IPS DF 19.7 (cell line): ENCODE data around the gene SUFU.
"Not testable (repeated sequence)": the region's sequence is repeated elsewhere in the genome, so short reads cannot be mapped to it uniquely, and the experiment has no call there.

Experiments used
- DNase-seq: peaks from one replicate; pipeline ENCODE4 v3.0.0-alpha.2; 2013; ENCODE audit warnings: low read depth, low spot score

The SUFU gene

DNA sequence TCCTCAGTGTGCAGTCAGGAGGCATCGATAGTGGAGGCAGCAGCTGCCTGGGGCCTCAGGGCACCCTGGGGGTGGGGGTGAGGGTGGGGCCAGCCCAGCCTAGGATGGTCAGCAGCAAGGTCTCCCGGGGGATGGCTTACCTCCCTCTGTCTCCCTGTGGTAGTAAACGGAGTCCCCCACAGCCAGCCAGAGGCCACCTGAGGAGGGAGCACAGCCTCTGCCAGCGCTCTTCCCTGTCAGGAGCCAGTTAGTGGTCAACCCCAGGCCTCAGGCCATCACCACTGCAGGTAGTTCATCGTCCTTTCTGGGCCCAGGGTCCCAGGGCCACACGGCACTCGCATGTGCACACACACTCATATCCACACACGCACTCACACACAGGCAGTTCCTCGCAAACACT lies 23.4 kb upstream of the SUFU start:
- DNase-seq, result no peak

DNA sequence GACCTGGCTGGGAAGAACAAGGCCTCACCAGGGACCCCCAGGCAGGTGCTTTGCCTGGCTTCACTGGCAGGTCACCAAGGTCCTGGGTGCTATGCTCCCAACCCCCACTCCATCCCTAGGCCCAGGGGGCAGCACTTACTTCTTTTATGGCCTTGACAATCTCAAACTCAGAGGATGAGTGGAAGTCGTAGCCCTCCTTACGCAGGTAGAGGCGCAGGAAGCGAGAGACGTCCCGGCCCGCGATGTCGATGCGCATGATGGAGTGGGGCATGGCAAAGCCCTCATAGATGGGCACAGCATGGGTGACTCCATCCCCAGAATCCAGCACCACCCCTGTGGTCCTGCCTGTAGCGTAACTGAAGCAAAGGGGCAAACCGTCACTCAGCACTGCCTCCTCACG lies 19.8 kb upstream of the SUFU start:
- DNase-seq, result no peak

DNA sequence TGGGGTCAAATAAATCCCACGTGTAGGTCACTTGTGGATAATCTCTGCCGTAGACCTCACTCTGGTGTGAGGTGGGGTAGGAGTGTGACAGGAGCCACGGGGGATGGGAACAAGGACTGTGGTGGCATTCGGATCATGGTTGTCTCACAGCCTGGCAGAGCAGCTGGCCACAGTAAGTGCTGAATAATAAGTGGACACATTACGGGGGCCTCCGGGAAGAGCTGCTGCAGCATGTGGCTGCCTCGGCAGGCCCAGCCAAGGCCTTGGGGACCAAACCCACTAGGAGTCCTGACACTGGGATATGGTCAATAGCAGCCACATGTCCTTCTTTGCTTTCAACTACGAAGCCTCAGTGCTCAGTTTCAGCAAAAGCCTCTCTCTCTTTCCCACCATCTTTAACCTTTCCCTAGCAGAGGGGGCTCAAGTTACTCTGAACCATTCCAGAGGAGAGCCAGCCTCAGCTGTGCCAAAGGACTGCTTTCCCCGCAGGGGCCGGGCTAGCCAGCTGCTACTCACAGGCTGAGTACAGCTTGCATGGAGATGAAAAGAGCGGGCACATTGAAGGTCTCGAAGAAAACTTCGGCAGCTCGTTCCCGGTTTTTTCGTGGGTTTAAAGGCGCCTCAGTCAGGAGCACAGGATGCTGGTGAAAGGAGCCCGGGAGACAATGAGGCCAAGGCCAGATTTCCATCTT lies 18.5 kb upstream of the SUFU start:
- DNase-seq, result no peak

GRCh38 chr10:102491136-102491535 lies 12.6 kb upstream of the SUFU start:
- DNase-seq, result no peak

DNA sequence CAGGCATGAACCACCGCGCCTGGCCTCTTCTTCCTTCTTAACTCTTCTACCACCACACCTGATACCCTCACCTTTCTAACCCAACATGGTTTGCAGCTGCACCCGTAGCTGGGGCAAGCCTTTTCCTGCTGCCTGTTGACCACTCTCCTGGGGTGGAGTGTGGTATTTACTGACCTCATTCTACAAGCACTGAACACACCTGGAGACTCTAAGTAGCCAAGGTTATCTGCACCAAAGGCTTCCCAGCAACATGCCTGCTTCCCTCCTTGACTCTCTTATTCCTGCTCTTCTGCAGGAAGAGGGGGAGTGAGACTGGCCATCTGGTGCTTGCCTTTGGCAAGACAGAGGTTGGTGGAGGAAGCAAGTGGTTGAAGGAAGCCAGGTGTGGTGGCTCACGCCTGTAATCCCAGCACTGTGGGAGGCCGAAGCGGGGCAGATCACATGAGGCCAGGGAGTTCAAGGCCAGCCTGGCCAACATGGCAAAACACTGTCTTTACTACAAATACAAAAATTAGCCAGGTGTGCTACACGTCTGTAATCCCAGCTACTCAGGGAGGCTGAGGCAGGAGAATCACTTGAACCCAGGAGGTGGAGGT lies 11.3 kb upstream of the SUFU start:
- no peak for DNase-seq

- DNase-seq, result no peak
Measured at GRCh38 chr10:102492983-102493382, 10.8 kb upstream of the SUFU start.

- DNase-seq, result no peak
Measured at GRCh38 chr10:102493771-102494170, 10.0 kb upstream of the SUFU start.

- DNase-seq, result no peak
Measured at GRCh38 chr10:102497545-102497944, 6.2 kb upstream of the SUFU start.

- DNase-seq, result no peak
Measured at GRCh38 chr10:102499356-102499755, 4.4 kb upstream of the SUFU start.

- DNase-seq, result not testable (repeated sequence)
Measured at GRCh38 chr10:102500686-102501085, 3.1 kb upstream of the SUFU start.

- no peak for DNase-seq
Measured at GRCh38 chr10:102501201-102502028, 2.4 kb upstream of the SUFU start.

GRCh38 chr10:102502029-102502336 lies 1.8 kb upstream of the SUFU start:
- DNase-seq, result peak; percentile 93

DNA sequence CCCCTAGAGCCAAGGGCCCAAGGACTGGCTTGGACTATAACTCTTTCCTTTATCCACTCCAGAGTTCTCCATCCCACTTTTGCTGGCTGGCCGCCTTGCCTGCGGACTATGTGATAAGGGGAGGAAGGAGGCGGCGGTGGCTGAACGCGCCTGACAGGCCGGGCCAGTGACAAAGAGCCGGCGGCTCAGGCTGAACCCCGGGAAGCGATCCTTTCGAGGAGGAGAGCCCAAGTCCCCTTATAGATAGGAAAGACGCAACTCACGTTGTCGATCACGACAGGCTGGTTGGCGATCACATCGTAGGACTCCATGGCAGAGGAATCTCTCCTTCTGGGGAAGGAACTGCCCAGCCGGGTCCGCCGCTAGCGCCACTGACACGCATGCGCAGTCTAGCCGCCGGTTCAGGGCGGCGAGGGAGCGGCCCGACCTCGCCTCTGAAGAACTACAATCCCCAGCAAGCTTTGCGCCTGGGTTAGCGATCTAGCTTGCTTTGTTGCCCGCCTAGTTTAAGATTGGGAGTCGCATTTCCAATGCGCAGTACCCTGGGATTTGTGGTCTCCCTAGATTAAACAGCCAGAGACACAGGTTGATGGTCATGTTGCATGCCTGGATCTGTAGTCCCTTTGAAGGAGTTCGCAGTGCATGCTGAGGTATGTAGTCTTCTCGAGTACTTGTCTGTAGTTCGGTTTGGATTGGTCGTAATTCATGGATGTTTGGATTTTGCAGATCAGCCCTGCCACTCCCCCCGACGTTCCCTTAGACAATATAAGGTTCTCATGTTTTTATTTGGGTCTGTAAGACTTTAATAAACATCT lies 1.2 kb upstream of the SUFU start, which contains the start of gene ACTR1A:
ACTR1A (minus strand) TSS at position 376 of the 815 bp plus-strand sequence; CDS start at position 311, 65 bp downstream.
- peak; percentile 100 for DNase-seq

DNA sequence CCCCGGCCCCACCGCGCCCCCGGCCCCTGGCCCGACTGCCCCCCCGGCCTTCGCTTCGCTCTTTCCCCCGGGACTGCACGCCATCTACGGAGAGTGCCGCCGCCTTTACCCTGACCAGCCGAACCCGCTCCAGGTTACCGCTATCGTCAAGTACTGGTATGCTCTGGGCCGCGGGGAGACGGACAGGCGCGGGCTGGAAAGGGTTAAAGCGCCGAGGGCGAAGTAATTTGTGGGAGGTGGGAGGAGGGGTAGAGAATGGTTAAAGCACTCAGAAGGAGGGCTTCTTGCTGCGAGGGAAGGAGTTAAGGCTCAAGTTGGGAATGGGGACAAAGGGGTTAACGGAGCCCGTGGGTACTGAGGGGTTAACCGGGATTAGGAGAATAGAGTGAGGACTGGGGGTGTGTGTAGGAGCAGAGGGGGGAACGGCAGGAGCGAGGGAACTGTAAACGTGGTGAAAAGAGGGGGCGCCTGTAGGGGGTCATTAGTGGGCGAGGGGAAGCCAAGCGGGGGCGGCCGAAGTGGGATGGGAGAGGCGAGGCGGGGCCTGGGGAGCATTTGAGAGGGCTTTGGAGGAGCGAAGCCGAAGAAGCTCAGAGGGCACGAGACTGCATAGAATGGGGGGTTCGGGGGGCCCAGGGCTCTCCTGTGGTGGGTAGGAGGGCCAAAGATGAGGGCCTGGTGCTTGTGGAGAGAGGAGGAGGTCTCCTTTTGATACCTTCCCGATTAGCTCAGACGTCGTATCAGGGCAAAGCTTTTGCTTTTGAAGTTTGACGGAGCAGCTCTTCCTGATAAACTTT lies 605 bp downstream of the SUFU start:
- no peak for DNase-seq

DNA sequence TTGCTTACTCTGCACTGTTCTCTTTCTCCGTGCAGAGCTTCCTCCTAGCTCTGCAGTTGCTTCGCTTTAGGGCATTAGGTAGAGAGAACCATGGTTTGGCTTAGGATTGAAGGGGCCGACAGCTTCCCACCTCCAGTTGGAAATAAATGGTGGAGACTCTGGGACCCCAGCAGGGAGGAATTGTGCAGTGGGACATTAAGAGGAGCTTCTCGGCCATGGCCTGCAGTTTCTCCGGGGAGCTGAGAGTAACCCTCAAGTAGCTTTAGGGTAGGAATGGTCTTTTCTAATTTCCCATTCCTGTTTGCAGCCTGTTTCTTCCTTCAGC lies 1.2 kb downstream of the SUFU start:
- DNase-seq, result no peak

DNA sequence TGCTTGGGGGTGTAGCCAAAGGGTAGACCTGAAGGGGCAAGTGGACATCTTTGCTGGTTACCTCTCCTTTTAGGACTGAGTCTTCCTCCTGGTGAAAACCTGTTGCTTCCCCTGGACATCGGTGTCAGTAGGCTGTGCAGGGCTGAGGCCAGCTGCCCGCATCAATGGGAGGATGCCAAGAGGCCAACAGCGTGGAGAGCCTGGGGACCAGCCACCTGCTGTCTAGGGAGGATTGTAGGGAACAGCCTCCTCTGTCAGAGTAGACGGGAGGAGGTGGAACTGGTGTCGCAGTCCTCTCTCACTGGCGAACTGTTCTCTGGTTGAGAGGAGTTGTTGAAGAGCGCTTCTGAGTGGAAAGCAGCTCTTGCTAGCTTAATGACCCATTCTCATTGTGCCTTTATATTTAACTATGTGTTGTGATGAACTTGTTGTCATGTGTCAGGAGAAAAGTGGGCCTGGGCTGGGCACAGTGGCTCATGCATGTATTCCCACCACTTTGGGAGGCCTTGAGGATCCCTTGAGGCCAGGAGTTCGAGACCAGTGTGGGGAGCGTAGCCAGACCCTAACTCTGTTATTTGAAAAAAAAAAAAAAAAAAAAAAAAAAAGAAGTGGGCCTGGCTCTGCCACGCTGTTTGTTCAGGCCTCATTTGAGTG lies 1.8 kb downstream of the SUFU start:
- no peak for DNase-seq

- no peak for DNase-seq
Measured at GRCh38 chr10:102507521-102507920, 3.7 kb downstream of the SUFU start.

- no peak for DNase-seq
Measured at GRCh38 chr10:102508506-102508905, 4.7 kb downstream of the SUFU start.

- DNase-seq, result no peak
Measured at GRCh38 chr10:102509387-102509786, 5.6 kb downstream of the SUFU start.

- DNase-seq, result no peak
Measured at GRCh38 chr10:102511583-102512274, 8.0 kb downstream of the SUFU start.
